Omental fat pad (tissue), 4 donors: Measurements from ENCODE around the gene FBXO28. TPM values are rescaled to one million over a fixed set of nuclear protein-coding genes. Genes with fewer than 3 reads are reported as not detected.
A peak's percentile ranks its signal among the peaks of the same experiment; 100 is the strongest.

Experiments
- ATAC-seq: fragments of 150-250 bp; one replicate; pipeline ENCODE4 v1.9.1; 2016; ENCODE audit warnings: mild to moderate bottlenecking, moderate library complexity; ENCODE audit not compliant: low FRiP score
- DNase-seq: peaks from one replicate; pipeline ENCODE4 v3.0.0-alpha.2; 2019; ENCODE audit warnings: low spot score
- CTCF ChIP-seq, 3 donors: fragments of 450-650 bp; IDR thresholded peaks; one replicate each; pipeline ENCODE4 v1.5.1; 2016 to 2017; ENCODE audit warnings: antibody characterized with exemption in 3 of 3, mild to moderate bottlenecking in 3 of 3, moderate library complexity in 2 of 3
- total RNA-seq, 4 donors: library from RNA; depleted of rRNA; stranded (reverse); fragments of >200 nt; gene quantifications; one replicate each; pipeline ENCODE4 v1.1.0, GENCODE V29; 2016

Gene FBXO28
- total RNA-seq, 4 donors from 2014 or later: 24.9 to 32.7 (median 27.6) TPM

- TF ChIP-seq CTCF (IDR thresholded peaks at IDR 0.05): no peak
- ATAC-seq: peak; percentile 93
- peak; percentile 48 for DNase-seq
These were observed 69.1 kb downstream of the FBXO28 start, which contains the start of gene DEGS1 for GRCh38 chr1:224182866-224183590. TSS of gene DEGS1 (plus strand) at chr1:224183240. CDS start at chr1:224183337, 97 bp downstream.

GRCh38 chr1:224183591-224184312 lies 69.8 kb downstream of the FBXO28 start:
- DNase-seq (no peak), ATAC-seq (peak; percentile 87)
- no peak for TF ChIP-seq CTCF (IDR thresholded peaks at IDR 0.05)

- DNase-seq (no peak), ATAC-seq (no peak)
- no peak for TF ChIP-seq CTCF (IDR thresholded peaks at IDR 0.05)
These were observed 71.3 kb downstream of the FBXO28 start for GRCh38 chr1:224185208-224185607.

GRCh38 chr1:224188286-224188685 lies 74.4 kb downstream of the FBXO28 start:
- no peak for TF ChIP-seq CTCF (IDR thresholded peaks at IDR 0.05)
- DNase-seq: no peak
- no peak for ATAC-seq

- DNase-seq: no peak
- no peak for TF ChIP-seq CTCF (IDR thresholded peaks at IDR 0.05)
- no peak for ATAC-seq
These were observed 75.7 kb downstream of the FBXO28 start for GRCh38 chr1:224189561-224189960.

GRCh38 chr1:224192082-224192788 lies 78.3 kb downstream of the FBXO28 start:
- DNase-seq (no peak), ATAC-seq (no peak)
- no peak for TF ChIP-seq CTCF (IDR thresholded peaks at IDR 0.05)
